Activated CD4-positive, alpha-beta T cell treated with anti-CD3 and anti-CD28 coated beads, Interleukin-2, amount 10 ng/mL, durations not matched to agents 7 days and 5 days (primary cell): ENCODE results near the gene CYP19A1. TPM values are rescaled to one million over a fixed set of nuclear protein-coding genes. Genes with fewer than 3 reads are reported as not detected.
"Not testable (repeated sequence)": the region's sequence is repeated elsewhere in the genome, so short reads cannot be mapped to it uniquely, and the experiment has no call there.

Experiments
- CTCF ChIA-PET: fragments of 350-600 bp; sonication (Branson Sonifier 250); formaldehyde crosslinking; loops from one replicate; lab custom pipeline; 2021; ENCODE audit warnings: antibody characterized with exemption; lab: Charles Lee
- POLR2A ChIA-PET: fragments of 350-600 bp; sonication (Branson Sonifier 250); formaldehyde crosslinking; loops from one replicate; lab custom pipeline; 2021; ENCODE audit warnings: antibody characterized with exemption; lab: Charles Lee
- DNase-seq: peaks from one replicate; pipeline ENCODE4 v3.0.0-alpha.2; 2020
- H3K27ac Mint-ChIP-seq: one replicate; pipeline ENCODE4 v1.8.0; 2021; ENCODE audit warnings: mild to moderate bottlenecking, moderate library complexity, mixed read lengths
- H3K27me3 Mint-ChIP-seq: one replicate; pipeline ENCODE4 v1.8.0; 2021; ENCODE audit warnings: mixed read lengths
- H3K36me3 Mint-ChIP-seq: one replicate; pipeline ENCODE4 v1.8.0; 2021; ENCODE audit warnings: low read depth, mixed read lengths
- H3K4me1 Mint-ChIP-seq: one replicate; pipeline ENCODE4 v1.8.0; 2021; ENCODE audit warnings: mixed read lengths
- H3K4me3 Mint-ChIP-seq: one replicate; pipeline ENCODE4 v1.8.0; 2021; ENCODE audit warnings: mild to moderate bottlenecking, moderate library complexity, mixed read lengths
- H3K9me3 Mint-ChIP-seq: one replicate; pipeline ENCODE4 v1.8.0; 2021; ENCODE audit warnings: mixed read lengths
- total RNA-seq, 2 experiments: library from RNA; stranded (reverse); gene quantifications; one replicate each; pipeline ENCODE4 v1.2.3, GENCODE V29; 2021

Gene CYP19A1
- total RNA-seq, 2 experiments from 2014 or later = not detected

GRCh38 chr15:51274956-51275355 lies 63.4 kb downstream of the CYP19A1 start:
- no peaks in the 10 kb centered on the region for H3K4me1 Mint-ChIP-seq

DNA sequence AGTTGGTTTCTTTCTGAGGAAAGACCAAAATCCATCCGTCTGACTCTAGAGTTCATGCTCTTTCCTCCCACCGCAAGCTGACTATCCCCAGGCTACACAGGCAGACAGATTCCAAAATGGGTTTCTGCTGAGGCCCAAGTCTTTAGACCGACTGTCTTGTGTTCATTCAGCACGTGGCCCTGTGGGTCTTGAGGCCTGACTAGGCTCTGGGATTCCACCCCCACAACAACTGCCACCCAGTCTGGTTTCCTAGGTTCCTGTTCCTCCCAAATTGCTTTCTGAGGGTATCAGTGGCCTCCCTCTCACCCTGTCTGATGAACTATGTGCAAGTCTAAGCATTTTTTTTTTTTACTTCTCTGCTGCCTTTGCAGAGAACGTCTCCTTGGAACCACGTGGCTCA lies 67.7 kb downstream of the CYP19A1 start:
- no peak overlapping the region for H3K27ac Mint-ChIP-seq
- peaks cover 33% of the 10 kb centered on the region for H3K27me3 Mint-ChIP-seq
- DNase-seq = no peak
- H3K4me1 Mint-ChIP-seq = peaks cover 7% of the 10 kb centered on the region
- no peaks in the 10 kb centered on the region for H3K36me3 Mint-ChIP-seq
- ChIA-PET POLR2A (no interaction called here), CTCF (no interaction called here)
- no peaks in the 10 kb centered on the region for H3K9me3 Mint-ChIP-seq
- H3K4me3 Mint-ChIP-seq = no peak overlapping the region

More at GRCh38 chr15:51274956-51275355, 63.4 kb downstream of the CYP19A1 start:
- Mint-ChIP-seq H3K36me3 (no peaks in the 10 kb centered on the region), H3K4me3 (no peak overlapping the region), H3K9me3 (no peaks in the 10 kb centered on the region), H3K27me3 (peaks cover 21% of the 10 kb centered on the region), H3K27ac (no peak overlapping the region)
- ChIA-PET POLR2A (no interaction called here), CTCF (interaction anchor here (1.0 kb wide), 1 partner anchor 76 kb away, joined by 3 read pairs; no protein-coding TSS in a partner anchor)
- no peak for DNase-seq

DNA sequence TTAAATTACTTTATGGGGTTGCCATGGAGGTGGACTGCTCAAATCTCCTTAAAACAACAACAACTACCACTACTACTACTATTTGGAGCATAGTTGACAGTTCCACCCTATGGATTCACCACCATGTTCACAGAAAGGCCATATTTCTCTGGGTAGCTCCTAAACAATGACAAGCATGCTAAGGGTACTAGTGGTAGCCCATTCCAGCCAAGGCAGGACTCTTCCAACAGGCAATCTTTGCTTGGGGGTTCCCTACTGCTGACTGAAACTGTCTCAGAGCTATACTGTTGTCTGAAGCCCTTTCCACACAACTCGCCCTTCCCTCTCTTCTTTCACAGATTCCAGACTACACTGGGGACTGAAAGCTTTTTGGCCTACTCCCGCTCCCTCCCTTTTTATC lies 68.9 kb downstream of the CYP19A1 start:
- Mint-ChIP-seq H3K9me3 (no peaks in the 10 kb centered on the region), H3K4me3 (no peak overlapping the region), H3K4me1 (peaks cover 7% of the 10 kb centered on the region), H3K27me3 (peaks cover 35% of the 10 kb centered on the region), H3K27ac (no peak overlapping the region), H3K36me3 (no peaks in the 10 kb centered on the region)
- DNase-seq = no peak
- ChIA-PET POLR2A (no interaction called here), CTCF (interaction anchor here (0.6 kb wide), 1 partner anchor 1011 kb away, joined by 3 read pairs; no protein-coding TSS in a partner anchor)

- no peak overlapping the region for H3K4me3 Mint-ChIP-seq
- no peak overlapping the region for H3K27ac Mint-ChIP-seq
- ChIA-PET POLR2A (no interaction called here), CTCF (interaction anchor here (1.1 kb wide), 1 partner anchor 34 kb away, joined by 3 read pairs; no protein-coding TSS in a partner anchor)
- no peak for DNase-seq
- no peaks in the 10 kb centered on the region for H3K9me3 Mint-ChIP-seq
- peaks cover 33% of the 10 kb centered on the region for H3K27me3 Mint-ChIP-seq
- H3K4me1 Mint-ChIP-seq = peaks cover 7% of the 10 kb centered on the region
- H3K36me3 Mint-ChIP-seq = no peaks in the 10 kb centered on the region
Measured at GRCh38 chr15:51267703-51268083, 70.7 kb downstream of the CYP19A1 start.

GRCh38 chr15:51267051-51267702 lies 71.2 kb downstream of the CYP19A1 start:
- H3K4me3 Mint-ChIP-seq = no peak overlapping the region
- CTCF ChIA-PET = interaction anchor here (1.1 kb wide), 1 partner anchor 35 kb away, joined by 3 read pairs; no protein-coding TSS in a partner anchor

GRCh38 chr15:51266656-51267050 lies 71.7 kb downstream of the CYP19A1 start:
- Mint-ChIP-seq H3K36me3 (no peaks in the 10 kb centered on the region), H3K9me3 (peaks cover 1% of the 10 kb centered on the region)
- CTCF ChIA-PET = interaction anchor here (0.5 kb wide), 1 partner anchor 55 kb away, joined by 3 read pairs; no protein-coding TSS in a partner anchor

More at GRCh38 chr15:51267051-51267702, 71.2 kb downstream of the CYP19A1 start:
- DNase-seq = no peak
- POLR2A ChIA-PET = no interaction called here
- no peak overlapping the region for H3K27ac Mint-ChIP-seq
- H3K4me1 Mint-ChIP-seq = peaks cover 7% of the 10 kb centered on the region
- H3K9me3 Mint-ChIP-seq = no peaks in the 10 kb centered on the region
- no peaks in the 10 kb centered on the region for H3K36me3 Mint-ChIP-seq
- peaks cover 33% of the 10 kb centered on the region for H3K27me3 Mint-ChIP-seq

GRCh38 chr15:51265037-51265555 lies 73.3 kb downstream of the CYP19A1 start:
- H3K4me3 Mint-ChIP-seq = no peak overlapping the region
- peaks cover 6% of the 10 kb centered on the region for H3K9me3 Mint-ChIP-seq
- no peak for DNase-seq
- CTCF ChIA-PET = interaction anchor here (1.2 kb wide), 1 partner anchor 24 kb away, joined by 3 read pairs; no protein-coding TSS in a partner anchor
- no peak overlapping the region for H3K27ac Mint-ChIP-seq
- peaks cover 7% of the 10 kb centered on the region for H3K4me1 Mint-ChIP-seq
- H3K27me3 Mint-ChIP-seq = peaks cover 36% of the 10 kb centered on the region
- H3K36me3 Mint-ChIP-seq = no peaks in the 10 kb centered on the region
- POLR2A ChIA-PET = no interaction called here

More at GRCh38 chr15:51266656-51267050, 71.7 kb downstream of the CYP19A1 start:
- Mint-ChIP-seq H3K27ac (no peak overlapping the region), H3K27me3 (peaks cover 33% of the 10 kb centered on the region), H3K4me3 (no peak overlapping the region), H3K4me1 (peaks cover 7% of the 10 kb centered on the region)
- POLR2A ChIA-PET = no interaction called here
- no peak for DNase-seq

DNA sequence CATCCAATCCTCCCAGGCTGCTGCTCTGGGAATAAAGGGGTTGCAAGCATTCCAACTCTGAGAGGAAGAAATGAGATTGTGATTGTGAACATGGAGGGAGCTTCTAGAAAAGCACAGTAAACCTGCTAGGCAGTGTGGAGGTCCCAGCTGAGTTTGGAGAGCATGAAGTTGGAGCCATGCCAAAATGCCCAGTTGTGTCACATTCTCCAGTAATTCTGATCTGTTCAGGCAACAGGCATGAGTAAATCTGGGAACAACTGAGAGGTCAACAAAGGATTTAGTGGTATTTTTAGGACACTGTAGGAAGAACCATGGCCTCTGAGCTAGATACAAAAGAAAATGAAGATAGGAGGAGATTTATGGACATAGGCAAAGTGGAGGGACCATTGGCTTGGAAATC lies 74.7 kb downstream of the CYP19A1 start:
- ChIA-PET POLR2A (no interaction called here), CTCF (interaction anchor here (1.0 kb wide), 1 partner anchor 12 kb away, joined by 3 read pairs; no protein-coding TSS in a partner anchor)
- DNase-seq = no peak
- Mint-ChIP-seq H3K4me3 (no peak overlapping the region), H3K27ac (no peak overlapping the region), H3K4me1 (peaks cover 7% of the 10 kb centered on the region), H3K27me3 (peaks cover 40% of the 10 kb centered on the region), H3K36me3 (no peaks in the 10 kb centered on the region), H3K9me3 (peaks cover 6% of the 10 kb centered on the region)

DNA sequence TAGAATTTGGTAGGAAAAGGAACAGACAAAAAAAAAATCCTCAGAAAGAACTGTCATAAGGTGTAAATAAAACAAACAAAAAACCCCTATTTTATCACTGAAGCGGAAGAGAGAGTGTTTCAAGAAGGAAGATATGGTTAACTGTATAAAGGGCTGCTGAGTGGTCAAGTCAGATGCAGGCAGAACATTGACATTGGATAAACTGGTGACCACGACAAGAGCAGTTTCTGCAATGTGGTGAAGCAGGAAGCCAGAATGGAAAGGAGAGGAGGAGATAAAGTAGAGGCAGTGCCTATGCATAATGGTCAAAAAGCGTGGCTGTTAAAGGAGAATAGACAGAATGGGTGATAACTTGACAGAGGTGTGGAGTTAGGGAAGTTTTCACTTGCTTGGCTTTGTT lies 75.3 kb downstream of the CYP19A1 start:
- CTCF ChIA-PET = no interaction called here
- peaks cover 6% of the 10 kb centered on the region for H3K9me3 Mint-ChIP-seq

DNA sequence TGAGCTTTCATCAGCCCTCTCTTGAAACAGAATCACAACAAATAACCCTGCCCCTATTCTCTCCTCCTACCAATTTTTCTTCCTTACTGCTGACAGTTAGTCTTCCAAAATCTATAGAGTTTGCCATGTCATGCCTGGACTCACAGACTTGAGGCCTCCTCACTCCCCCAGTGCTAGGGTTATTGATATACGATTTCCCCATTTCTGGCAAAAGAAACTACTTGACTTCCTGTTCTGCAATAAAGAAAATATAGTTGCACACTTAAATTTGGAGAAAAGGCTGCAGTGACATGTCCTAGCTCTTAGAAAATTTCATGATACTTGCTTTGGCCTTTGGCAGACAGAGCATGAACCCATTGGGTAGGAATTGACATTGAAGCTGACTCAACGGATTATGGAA lies 75.9 kb downstream of the CYP19A1 start:
- no peak overlapping the region for H3K4me3 Mint-ChIP-seq
- no peaks in the 10 kb centered on the region for H3K36me3 Mint-ChIP-seq
- H3K9me3 Mint-ChIP-seq = peaks cover 6% of the 10 kb centered on the region
- CTCF ChIA-PET = interaction anchor here (0.6 kb wide), 1 partner anchor 107 kb away, joined by 3 read pairs; no protein-coding TSS in a partner anchor
- no peak for DNase-seq
- no peak overlapping the region for H3K27ac Mint-ChIP-seq
- peaks cover 4% of the 10 kb centered on the region for H3K4me1 Mint-ChIP-seq
- POLR2A ChIA-PET = no interaction called here
- H3K27me3 Mint-ChIP-seq = peaks cover 32% of the 10 kb centered on the region

More for the DNA sequence above, 75.3 kb downstream of the CYP19A1 start:
- no peak overlapping the region for H3K27ac Mint-ChIP-seq
- no peak overlapping the region for H3K4me3 Mint-ChIP-seq
- POLR2A ChIA-PET = no interaction called here
- H3K27me3 Mint-ChIP-seq = peaks cover 36% of the 10 kb centered on the region
- H3K4me1 Mint-ChIP-seq = peaks cover 4% of the 10 kb centered on the region
- DNase-seq = no peak
- H3K36me3 Mint-ChIP-seq = no peaks in the 10 kb centered on the region

DNA sequence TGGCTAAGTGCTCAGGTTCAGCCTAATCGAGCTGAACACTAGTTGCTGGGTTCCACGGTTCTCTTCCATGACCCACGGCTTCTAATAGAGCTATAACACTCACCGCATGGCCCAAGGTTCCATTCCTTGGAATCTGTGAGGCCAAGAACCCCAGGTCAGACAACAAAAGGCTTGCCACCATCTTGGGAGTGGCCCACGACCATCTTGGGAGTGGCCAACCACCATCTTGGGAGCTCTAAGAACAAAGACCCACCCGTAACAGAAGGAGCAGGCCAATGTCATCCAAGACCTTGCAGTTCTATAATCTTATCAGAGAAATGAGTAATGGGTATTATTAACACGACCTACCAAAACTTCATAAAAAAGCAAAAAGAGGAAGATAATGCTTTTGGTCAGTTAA lies 77.3 kb downstream of the CYP19A1 start:
- H3K4me1 Mint-ChIP-seq, H3K36me3 Mint-ChIP-seq, H3K4me3 Mint-ChIP-seq, DNase-seq, CTCF ChIA-PET, H3K9me3 Mint-ChIP-seq, POLR2A ChIA-PET, H3K27ac Mint-ChIP-seq: not testable (repeated sequence)
- peaks cover 23% of the 10 kb centered on the region for H3K27me3 Mint-ChIP-seq

- Mint-ChIP-seq H3K27me3 (peaks cover 19% of the 10 kb centered on the region), H3K4me3 (no peak overlapping the region), H3K9me3 (peaks cover 6% of the 10 kb centered on the region), H3K4me1 (no peaks in the 10 kb centered on the region), H3K36me3 (no peaks in the 10 kb centered on the region), H3K27ac (no peak overlapping the region)
- CTCF ChIA-PET = no interaction called here
- no peak for DNase-seq
- POLR2A ChIA-PET = no interaction called here
Measured at GRCh38 chr15:51260202-51260601, 78.2 kb downstream of the CYP19A1 start.

GRCh38 chr15:51255533-51255932 lies 82.9 kb downstream of the CYP19A1 start:
- H3K9me3 Mint-ChIP-seq = no peaks in the 10 kb centered on the region

More at GRCh38 chr15:51255533-51255932, 82.9 kb downstream of the CYP19A1 start:
- Mint-ChIP-seq H3K27me3 (peaks cover 23% of the 10 kb centered on the region), H3K27ac (no peak overlapping the region), H3K4me1 (no peaks in the 10 kb centered on the region), H3K4me3 (no peak overlapping the region), H3K36me3 (no peaks in the 10 kb centered on the region)
- no peak for DNase-seq
- ChIA-PET CTCF (no interaction called here), POLR2A (interaction anchor here (0.6 kb wide), 1 partner anchor 103 kb away, joined by 5 read pairs; no protein-coding TSS in a partner anchor)
